GM18873 (cell line): ENCODE data around the gene ADAMTS7.
"Not testable (repeated sequence)": the region's sequence is repeated elsewhere in the genome, so short reads cannot be mapped to it uniquely, and the experiment has no call there.

ENCODE experiments used
- ATAC-seq: cut with Tn5 transposase; IDR thresholded peaks from one replicate; pipeline ENCODE4 v1.9.1; 2021; ENCODE audit warnings: mild to moderate bottlenecking, moderate library complexity, moderate number of reproducible peaks; ENCODE audit not compliant: unreplicated experiment, low FRiP score

The ADAMTS7 gene

DNA sequence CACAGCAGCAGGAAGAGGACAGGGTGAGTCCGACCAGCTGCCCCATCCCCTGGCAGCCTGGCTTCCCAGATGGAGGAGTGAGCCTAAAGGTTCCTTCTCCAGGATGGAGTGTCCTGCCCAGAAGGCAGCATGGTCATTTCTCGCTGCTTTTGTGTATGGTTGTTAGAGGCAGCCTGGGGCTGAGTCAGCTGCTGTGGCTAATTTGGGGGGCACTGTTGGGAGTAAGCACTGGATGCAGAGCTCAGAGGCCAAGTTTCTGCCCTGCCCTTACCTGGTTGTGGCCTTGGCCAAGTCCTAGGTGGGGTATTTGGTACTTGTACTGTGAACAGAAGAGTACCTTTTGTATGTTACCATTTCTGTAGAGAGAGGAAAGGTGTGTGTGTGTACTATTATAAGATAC is 78.6 kb downstream of the ADAMTS7 start:
- no peak for ATAC-seq

DNA sequence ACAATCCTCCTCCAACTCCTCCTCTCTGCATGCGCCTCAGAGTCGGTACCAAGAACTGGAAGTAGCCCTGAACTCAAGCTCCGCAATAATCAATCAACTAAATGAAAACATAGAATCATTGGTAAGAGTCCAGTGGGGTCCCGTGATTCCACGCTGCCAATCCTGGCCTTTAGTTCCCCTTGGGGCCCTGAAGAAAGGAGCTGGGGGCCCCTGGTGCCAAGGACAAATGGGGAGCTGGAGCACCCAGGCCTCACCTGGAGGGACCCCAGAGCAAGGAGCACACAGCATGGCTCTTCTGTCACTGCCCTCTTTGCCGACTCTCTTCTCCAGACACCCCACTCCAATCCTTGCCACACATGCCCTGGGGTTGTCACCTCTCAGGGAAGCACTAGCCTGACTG is 80.3 kb downstream of the ADAMTS7 start:
- ATAC-seq: no peak

DNA sequence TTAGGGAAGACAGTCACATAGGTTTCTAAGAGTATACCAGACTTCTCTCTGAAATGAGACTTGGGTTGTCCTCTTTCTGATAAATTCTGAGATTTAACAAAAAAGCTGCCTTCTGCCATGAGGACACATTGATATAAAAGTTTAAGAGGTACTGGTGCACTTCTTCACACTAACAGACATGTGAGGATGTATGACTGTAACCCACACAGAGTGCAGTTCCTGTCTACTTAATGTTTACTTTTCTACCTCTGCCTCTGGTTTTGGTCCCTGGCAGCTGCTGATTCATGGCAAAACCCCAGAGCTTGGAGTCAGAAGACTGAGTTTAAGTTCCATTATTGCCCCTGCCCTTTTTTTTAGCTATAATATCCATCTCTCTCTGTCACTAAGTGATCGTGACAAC is 82.8 kb downstream of the ADAMTS7 start:
- ATAC-seq: not testable (repeated sequence)

DNA sequence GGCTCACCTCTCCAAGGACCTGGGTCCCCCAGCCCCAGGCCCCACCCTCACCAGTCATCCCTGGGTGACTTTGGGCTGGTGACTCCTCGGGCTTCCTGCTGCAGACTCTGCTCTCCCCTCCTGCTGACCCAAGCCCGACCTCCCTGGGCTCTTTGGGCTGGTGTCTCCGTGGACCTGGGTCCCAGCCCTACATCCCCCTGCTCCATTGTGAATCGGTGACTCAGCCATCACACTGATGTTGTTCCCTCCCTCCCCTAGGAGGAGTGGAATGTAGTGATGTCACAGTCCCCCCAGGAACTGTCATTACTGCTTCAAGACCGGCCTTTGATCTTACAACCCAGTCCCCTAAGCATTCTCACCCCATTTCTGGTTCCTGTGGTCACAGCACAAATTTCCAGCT is 83.7 kb downstream of the ADAMTS7 start:
- no peak for ATAC-seq

DNA sequence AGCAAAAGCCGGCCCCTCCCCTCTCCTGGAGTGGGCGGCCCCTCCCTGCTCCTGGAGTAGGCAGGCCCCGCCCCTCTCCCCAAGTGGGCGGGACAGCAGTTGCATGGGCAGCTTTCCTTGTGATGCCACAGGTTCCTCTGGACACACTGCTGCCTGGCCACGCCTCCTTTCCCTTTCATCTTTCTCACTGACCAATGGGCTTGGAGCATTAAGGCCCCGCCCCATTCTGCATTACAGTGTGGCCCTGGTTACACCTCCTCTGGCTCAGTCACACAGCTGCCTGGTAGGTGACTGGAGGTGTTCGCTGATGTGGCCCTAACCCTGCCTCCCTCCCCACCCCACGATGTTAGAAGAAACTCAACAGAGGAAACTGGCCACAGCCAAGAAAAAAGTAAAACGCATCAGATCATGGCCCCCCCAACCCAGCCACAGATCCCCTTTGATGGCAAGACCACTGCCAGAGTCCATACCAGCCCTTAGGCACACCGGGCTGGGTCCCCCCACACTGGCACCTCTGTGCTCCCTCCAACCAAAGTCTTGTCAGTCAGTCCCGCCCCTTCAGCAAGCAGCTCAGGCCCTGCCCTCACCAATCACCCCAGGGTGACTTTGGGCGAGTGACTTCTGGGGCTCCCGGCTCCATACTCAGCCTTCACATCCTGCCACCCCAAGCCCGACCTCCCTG is 84.3 kb downstream of the ADAMTS7 start:
- ATAC-seq: no peak

DNA sequence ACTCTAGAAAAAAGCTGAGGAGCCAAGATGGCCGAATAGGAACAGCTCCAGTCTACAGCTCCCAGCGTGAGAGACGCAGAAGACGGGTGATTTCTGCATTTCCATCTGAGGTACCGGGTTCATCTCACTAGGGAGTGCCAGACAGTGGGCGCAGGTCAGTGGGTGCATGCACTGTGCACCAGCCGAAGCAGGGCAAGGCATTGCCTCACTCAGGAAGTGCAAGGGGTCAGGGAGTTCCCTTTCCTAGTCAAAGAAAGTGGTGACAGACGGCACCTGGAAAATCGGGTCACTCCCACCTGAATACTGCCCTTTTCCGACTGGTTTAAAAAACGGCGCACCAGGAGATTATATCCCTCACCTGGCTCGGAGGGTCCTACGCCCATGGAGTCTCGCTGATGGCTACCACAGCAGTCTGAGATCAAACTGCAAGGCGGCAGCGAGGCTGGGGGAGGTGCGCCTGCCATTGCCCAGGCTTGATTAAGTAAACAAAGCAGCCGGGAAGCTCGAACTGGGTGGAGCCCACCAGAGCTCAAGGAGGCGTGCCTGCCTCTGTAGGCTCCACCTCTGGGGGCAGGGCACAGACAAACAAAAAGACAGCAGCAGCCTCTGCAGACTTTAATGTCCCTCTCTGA is 91.3 kb downstream of the ADAMTS7 start:
- ATAC-seq: not testable (repeated sequence)

DNA sequence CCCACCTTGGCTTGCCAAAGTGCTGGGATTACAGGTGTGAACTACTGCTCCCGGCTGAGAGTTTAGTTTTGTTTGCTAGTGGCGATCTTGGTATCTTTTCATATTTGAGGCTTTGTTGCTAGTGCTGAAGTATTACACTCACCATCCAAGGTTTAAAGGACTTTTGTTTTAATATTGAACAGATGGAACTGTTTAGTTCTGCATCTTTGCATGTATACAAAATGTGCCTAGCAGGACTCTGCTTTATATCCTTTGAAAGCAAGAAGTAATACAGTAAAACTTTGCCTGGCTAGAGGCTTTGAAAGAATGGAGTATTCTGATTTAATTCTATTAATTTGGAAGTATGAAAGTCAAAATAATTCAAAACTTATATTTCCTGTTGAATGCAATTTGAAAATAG is 92.4 kb downstream of the ADAMTS7 start:
- no peak for ATAC-seq

DNA sequence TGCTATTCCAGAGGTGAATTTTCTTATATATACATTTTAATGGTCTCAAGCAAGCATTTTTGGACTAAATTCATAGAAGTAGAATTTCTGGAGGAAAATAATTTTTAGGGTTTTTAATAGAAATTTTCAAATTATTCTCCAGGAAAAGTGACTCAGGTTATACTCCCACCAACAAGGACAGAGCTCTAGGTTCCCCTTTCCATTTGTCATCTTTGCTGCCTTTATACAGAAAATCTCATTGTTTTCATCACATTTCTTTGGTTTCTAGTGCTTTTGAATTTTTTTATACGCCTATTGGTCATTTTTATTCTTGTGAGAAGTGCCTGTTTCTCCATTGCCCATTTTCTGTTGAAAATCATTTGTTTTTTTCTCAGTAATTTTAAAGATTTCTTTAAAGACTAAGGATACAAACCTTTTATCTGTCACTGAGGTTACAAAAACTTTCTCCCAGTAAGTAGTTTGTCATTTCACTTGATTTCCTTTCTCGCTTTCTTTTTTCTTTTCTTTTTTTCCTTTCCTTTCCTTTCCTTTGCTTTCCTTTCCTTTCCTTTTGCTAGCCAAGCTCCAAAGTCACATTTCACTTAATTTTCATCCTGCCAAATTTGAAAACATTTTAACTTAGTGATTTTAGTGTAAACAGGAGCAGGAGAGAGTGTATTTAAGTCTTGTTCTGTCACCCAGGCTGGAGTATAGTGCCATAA is 93.2 kb downstream of the ADAMTS7 start:
- ATAC-seq: no peak

DNA sequence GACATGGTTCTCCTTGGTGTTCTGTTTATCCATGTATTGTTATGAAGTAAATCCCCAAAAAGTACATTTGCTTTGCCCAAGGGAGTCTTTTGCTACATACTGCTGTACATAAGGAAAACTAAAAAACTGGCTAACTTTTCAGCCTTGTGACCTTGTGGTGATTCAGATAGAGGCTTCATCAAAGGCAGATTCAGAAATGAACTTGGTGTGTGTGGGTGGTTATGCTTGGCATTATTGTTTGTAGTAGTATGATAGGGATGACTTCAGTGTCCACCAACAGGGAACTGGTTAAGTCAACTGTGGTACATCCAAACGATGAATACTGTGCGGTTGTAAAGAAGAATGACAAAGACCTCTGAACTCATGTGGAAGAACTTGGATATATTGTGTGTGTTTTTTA is 94.6 kb downstream of the ADAMTS7 start:
- ATAC-seq: no peak

DNA sequence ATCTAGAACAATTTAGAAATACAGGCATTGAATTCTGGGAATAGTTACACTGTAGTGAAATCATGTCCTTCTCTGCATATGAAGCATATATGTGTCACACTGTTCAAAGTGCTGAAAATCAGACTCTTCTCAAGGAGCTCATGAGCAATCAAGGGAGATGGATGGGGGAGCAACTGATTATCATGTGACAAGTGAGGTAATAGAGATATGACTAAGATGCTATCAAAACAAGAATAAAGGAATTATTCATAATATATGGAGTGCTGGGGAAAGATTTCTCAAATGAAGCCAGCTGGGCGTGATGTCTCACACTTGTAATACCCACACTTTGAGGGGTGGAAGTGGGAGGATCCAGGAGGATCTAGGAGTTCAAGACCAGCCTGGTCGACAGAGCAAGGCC is 95.3 kb downstream of the ADAMTS7 start:
- no peak for ATAC-seq

DNA sequence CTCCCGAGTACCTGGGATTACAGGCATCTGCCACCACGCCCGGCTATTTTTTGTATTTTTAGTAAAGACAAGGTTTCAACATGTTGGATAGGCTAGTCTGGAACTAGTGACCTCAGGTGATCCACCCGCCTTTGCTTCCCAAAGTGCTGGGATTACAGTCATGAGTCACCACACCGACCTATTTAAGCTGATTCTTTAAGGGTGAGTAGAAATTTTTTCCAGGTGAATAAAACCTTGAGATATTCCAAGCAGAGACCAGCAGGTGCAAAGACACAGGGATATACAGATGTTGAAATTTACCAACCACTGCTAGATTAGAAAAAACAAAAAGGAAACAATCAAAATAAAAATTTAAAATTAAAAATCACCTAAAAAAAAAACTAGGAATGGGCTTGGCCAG is 95.8 kb downstream of the ADAMTS7 start:
- ATAC-seq: no peak

DNA sequence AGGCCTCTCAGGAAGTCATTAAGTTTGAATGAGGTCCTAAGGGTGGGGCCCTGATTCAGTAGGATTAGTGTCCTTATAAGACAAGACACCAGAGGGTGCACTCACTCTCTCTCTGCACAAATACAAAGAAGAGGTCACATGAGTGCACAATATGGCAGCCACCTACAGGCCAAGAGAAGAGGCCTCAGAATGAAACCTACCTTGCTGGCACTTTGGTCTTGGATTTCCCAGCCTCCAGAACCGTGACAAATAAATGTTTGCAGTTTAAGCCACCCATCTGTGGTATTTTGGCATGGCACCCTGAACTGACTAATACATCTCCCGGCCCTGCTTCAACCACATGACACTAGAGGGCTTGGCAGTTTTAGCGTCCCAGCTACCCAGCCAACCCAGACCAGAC is 96.4 kb downstream of the ADAMTS7 start:
- no peak for ATAC-seq

DNA sequence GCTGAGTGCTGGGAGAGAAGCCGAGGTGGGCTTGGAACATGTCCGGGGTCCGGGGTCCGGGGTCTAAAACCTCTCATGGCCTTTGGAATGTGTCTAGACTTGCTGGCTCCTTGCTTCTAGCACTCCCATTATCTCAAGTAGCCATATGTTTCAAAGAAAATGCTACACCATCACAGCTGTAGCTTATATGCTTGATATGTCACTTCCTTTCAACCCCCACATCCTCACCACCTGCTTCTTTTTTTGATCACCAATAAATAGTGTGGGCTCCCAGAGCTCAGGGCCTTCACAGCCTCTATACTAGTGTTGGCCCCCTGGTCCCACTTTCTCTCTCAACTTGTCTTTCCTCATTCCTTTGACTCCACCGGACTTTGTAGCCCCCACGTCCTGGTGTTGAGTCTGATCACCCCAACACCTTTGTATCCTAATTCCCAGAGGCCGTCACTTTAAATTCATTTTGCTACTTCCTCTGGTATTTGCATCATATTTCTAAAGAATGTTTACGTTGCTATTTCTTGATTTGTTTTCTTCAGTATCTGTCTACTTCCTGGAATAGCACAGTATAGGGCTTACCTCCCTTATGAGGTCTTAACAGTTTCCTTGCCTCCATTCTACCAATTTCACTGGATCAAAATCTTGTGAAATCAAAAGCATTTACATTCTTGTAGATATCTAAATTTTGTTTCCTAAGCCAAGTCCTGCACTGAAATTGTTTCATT is 98.3 kb downstream of the ADAMTS7 start:
- no peak for ATAC-seq

DNA sequence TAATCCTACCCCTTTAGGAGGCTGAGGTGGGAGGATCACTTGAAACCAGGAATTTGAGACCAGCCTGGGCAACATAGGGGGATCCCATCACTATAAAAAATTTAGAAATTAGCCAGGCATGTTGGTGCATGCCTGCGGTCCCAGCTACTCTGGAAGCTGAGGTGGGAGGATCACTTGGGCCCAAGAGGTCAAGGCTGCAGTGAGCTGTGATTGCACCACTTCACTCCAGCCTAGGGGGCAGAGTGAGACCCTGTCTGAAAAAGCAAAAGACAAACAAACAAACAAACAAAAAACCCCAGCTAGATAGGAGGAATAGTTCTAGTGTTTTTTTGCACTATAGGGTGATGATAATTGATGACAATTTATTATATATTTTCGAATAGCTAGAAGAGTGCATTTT is 99.6 kb downstream of the ADAMTS7 start:
- no peak for ATAC-seq

DNA sequence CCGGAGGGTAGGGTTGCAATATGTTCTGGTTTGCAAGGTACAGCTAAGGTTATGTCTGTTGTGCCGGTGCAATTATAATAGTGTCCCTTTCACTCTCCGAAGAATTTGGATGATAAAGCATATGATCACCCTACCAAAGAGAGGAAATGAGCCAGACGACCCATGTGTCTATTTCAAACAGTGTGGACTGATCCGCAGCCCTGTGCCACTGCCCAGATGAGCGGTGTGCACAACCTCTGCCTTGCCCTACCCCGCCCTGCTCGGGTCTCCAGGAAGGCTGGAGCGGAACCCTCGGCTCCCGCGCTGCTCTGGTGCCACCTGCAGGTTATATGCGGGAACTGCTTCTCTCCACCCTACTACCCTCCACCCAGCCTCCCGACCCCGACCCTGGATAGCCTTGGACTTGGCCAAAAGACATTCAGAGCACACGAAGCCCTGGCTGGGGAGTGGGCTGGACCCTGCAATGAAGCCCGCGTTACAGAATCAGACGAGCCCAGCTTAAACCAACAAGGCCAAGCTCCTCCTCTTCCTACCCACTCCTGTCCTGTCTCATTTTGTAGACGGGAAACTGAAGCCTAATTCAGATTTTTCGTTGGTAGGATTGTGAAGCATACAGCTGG is 101.9 kb downstream of the ADAMTS7 start:
- ATAC-seq: no peak
